OCI-LY7 (cell line): ENCODE data around the gene ABCC3. TPM values are rescaled to one million over a fixed set of nuclear protein-coding genes. Genes with fewer than 3 reads are reported as not detected.

Source experiments
- BruUV-seq: library from RNA; stranded (reverse); fragments of 400-500 nt; replicated peaks from 2 replicates; lab custom pipeline; 2021; lab: Mats Ljungman, UMichigan
- CTCF ChIA-PET: fragments of 300-600 bp; sonication (Branson Sonifier 250); formaldehyde crosslinking; loops from one replicate; lab custom pipeline; 2022; ENCODE audit warnings: antibody characterized with exemption; ENCODE audit not compliant: unreplicated experiment; lab: Charles Lee
- POLR2A ChIA-PET: fragments of 300-600 bp; sonication (Branson Sonifier 250); formaldehyde crosslinking; loops from one replicate; lab custom pipeline; 2022; ENCODE audit warnings: antibody characterized with exemption; lab: Charles Lee
- DNase-seq: peaks from one replicate; pipeline ENCODE4 v3.0.0-alpha.2; 2015; ENCODE audit warnings: low spot score
- H2AFZ ChIP-seq: fragments of 200-600 bp; sonication (generic), shearing (Covaris generic); 2 replicates; pipeline ENCODE4 v1.6.1; 2014; ENCODE audit warnings: mild to moderate bottlenecking, antibody characterized with exemption, low read length, moderate library complexity
- H3K27ac ChIP-seq: fragments of 200-600 bp; sonication (generic); 2 replicates; pipeline ENCODE4 v1.5.1; 2014; ENCODE audit warnings: mixed run types, low read depth, mild to moderate bottlenecking, moderate library complexity, low read length, inconsistent platforms; ENCODE audit not compliant: poor library complexity, severe bottlenecking
- H3K36me3 ChIP-seq: fragments of 200-600 bp; sonication (generic); 2 replicates; pipeline ENCODE4 v1.6.1; 2014; ENCODE audit warnings: mild to moderate bottlenecking, antibody characterized with exemption, low read length, moderate library complexity, mixed read lengths; ENCODE audit not compliant: insufficient read depth
- H3K4me1 ChIP-seq: fragments of 200-600 bp; sonication (generic); 2 replicates; pipeline ENCODE4 v1.5.1; 2014; ENCODE audit warnings: mild to moderate bottlenecking, low read length; ENCODE audit not compliant: insufficient read depth, poor library complexity, severe bottlenecking
- H3K4me2 ChIP-seq: fragments of 200-600 bp; sonication (generic); 2 replicates; pipeline ENCODE4 v1.6.1; 2014; ENCODE audit warnings: mild to moderate bottlenecking, low read length
- H3K4me3 ChIP-seq: fragments of 200-600 bp; sonication (generic); 2 replicates; pipeline ENCODE4 v1.5.1; 2014; ENCODE audit warnings: mild to moderate bottlenecking, low read depth, low read length; ENCODE audit not compliant: poor library complexity, severe bottlenecking
- H3K79me2 ChIP-seq: fragments of 200-600 bp; sonication (generic); 2 replicates; pipeline ENCODE4 v1.6.1; 2016; ENCODE audit warnings: low read depth, mild to moderate bottlenecking, low read length, moderate library complexity, mixed read lengths; ENCODE audit not compliant: insufficient read depth
- H3K9me2 ChIP-seq: fragments of 200-600 bp; sonication (generic); 2 replicates; pipeline ENCODE4 v1.6.1; 2016; ENCODE audit warnings: mild to moderate bottlenecking, low read length, mixed read lengths; ENCODE audit not compliant: insufficient read depth
- H3K9me3 ChIP-seq: fragments of 200-600 bp; sonication (generic); 2 replicates; pipeline ENCODE4 v1.6.1; 2014; ENCODE audit warnings: mild to moderate bottlenecking, mixed run types, low read length, mixed read lengths
- H4K20me1 ChIP-seq: fragments of 200-600 bp; sonication (generic); 2 replicates; pipeline ENCODE4 v1.6.1; 2014; ENCODE audit warnings: mild to moderate bottlenecking, antibody characterized with exemption, low read length, moderate library complexity, mixed read lengths; ENCODE audit not compliant: insufficient read depth
- EZH2phosphoT487 ChIP-seq: fragments of 200-600 bp; sonication (generic); IDR thresholded peaks from 2 replicates; pipeline ENCODE4 v1.6.1; 2018; ENCODE audit warnings: low read depth, borderline replicate concordance, mild to moderate bottlenecking, mixed run types, antibody characterized with exemption, low read length, moderate library complexity, mixed read lengths
- intact Hi-C: fragments of 100-400 bp; cut with micrococcal nuclease; formaldehyde crosslinking; loops from one replicate; pipeline ENCODE4 v1.10.0; 2022; ENCODE audit not compliant: unreplicated experiment
- total RNA-seq, 2 experiments: library from RNA; depleted of rRNA in 1 of 2; stranded (reverse); fragments of >200 nt in 1 of 2; shearing (Covaris generic) in 1 of 2; gene quantifications; 2 replicates each; pipeline ENCODE4 v1.2.3, GENCODE V29; 2014 to 2022
- TF ChIP-seq, protein P1 (sequence below): fragments of 200-600 bp; sonication (generic); conservative IDR thresholded peaks from 2 replicates; pipeline ENCODE4 v1.5.1; 2014; ENCODE audit warnings: mild to moderate bottlenecking, antibody characterized with exemption, low read length, moderate library complexity, mixed read lengths

Gene ABCC3
- total RNA-seq, 2 experiments from 2014 or later = not detected

DNA sequence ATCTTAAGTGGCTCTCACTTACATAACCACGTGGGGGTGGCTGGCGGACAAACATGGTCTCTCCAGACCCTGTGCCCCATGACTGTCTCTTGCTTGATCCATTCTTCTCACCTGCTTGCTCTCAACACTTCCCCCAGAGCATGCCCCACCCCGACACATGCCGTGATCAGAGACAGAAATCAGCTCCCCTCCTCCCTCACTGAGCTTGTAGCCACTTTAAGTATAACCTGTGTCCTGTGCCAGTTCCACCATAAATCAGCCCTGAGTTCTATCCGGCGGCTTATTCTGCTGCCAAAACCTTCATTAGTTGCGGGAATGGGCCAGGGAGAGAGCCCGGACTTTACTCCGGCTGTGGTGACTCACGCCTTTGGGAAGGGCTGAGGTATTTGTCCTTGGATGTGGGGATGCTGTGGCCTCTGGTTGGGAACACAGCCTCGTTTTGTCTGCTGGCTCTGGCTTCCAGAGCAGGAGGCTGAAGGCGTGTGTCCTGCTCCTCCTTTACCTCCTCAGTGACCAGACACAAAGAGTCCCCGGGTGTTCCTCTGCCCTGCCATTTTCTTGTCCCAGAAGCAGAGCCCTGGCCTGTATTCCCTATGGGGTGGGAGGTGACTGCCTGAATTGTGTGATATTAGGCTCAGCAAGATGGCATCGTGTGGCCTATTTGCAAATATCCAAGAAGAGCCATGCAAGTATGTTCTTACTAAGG, 52.0 kb downstream of the ABCC3 start:
- Histone ChIP-seq H2AFZ (no peak overlapping the region), H3K4me1 (no peaks in the 10 kb centered on the region), H3K36me3 (peaks cover 3% of the 10 kb centered on the region; the same call in 1 of the 2 replicates), H3K79me2 (no peaks in the 10 kb centered on the region), H3K4me3 (no peak overlapping the region), H4K20me1 (no peaks in the 10 kb centered on the region), H3K4me2 (no peak overlapping the region), H3K9me3 (no peaks in the 10 kb centered on the region), H3K9me2 (no peaks in the 10 kb centered on the region), H3K27ac (no peak overlapping the region)
- TF ChIP-seq, protein P1, sequence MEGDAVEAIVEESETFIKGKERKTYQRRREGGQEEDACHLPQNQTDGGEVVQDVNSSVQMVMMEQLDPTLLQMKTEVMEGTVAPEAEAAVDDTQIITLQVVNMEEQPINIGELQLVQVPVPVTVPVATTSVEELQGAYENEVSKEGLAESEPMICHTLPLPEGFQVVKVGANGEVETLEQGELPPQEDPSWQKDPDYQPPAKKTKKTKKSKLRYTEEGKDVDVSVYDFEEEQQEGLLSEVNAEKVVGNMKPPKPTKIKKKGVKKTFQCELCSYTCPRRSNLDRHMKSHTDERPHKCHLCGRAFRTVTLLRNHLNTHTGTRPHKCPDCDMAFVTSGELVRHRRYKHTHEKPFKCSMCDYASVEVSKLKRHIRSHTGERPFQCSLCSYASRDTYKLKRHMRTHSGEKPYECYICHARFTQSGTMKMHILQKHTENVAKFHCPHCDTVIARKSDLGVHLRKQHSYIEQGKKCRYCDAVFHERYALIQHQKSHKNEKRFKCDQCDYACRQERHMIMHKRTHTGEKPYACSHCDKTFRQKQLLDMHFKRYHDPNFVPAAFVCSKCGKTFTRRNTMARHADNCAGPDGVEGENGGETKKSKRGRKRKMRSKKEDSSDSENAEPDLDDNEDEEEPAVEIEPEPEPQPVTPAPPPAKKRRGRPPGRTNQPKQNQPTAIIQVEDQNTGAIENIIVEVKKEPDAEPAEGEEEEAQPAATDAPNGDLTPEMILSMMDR = no peak
- TF ChIP-seq EZH2phosphoT487 = no peak
- CTCF ChIA-PET = no interaction called here
- intact Hi-C loops = no loop called here
- DNase-seq = no peak
- POLR2A ChIA-PET = no interaction called here
- BruUV-seq = no TSS peak

DNA sequence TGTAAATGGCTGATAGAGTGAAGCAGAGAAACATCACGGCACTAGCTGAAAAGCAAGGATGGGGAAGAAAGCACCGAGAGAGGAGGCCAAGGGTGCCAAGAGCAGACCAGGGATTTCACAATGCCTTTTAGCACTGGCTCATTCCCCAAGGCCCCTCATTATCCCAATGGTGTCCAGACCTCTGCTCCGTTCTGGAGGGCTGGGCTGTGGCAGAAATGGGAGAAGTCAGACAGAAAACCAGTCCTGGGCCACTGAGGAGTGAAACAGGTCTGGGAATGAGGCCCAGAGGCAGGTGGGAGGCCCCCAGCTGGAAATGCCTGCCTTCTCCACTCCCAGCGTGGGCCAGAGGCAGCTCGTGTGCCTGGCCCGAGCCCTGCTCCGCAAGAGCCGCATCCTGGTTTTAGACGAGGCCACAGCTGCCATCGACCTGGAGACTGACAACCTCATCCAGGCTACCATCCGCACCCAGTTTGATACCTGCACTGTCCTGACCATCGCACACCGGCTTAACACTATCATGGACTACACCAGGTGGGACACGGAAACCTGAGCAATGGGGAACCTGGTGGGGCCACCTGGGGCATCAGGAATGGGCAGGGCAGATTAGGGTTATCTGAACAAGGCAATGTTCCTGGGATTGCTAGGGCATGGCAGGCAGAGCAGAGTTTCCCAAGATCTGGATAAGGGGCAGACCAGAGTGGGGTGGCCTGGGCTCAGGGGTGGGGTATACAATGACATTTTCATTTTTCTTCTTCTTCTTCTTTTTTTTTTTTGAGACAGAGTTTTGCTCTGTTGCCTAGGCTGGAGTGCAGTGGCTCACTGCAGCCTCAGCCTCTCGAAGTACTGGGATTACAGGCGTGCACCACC, 52.8 kb downstream of the ABCC3 start:
- Histone ChIP-seq H3K4me1 (no peaks in the 10 kb centered on the region), H4K20me1 (no peaks in the 10 kb centered on the region; the same call in 1 of the 2 replicates), H3K9me3 (no peaks in the 10 kb centered on the region), H3K4me3 (no peak overlapping the region), H3K9me2 (no peaks in the 10 kb centered on the region), H3K79me2 (no peaks in the 10 kb centered on the region), H3K4me2 (no peak overlapping the region), H3K27ac (no peak overlapping the region), H2AFZ (no peak overlapping the region), H3K36me3 (peaks cover 10% of the 10 kb centered on the region; the same call in 1 of the 2 replicates)
- ChIA-PET POLR2A (no interaction called here), CTCF (no interaction called here)
- no TSS peak for BruUV-seq
- intact Hi-C loops = no loop called here
- no peak for DNase-seq
- TF ChIP-seq EZH2phosphoT487 = no peak
- TF ChIP-seq, protein P1 = no peak
